Gastrocnemius medialis (tissue), 4 donors: ENCODE data around the gene NOP56.

Source experiments
- POLR2A ChIP-seq, 2 donors: fragments of 450-650 bp; IDR thresholded peaks; one replicate each; pipeline ENCODE4 v1.6.1; 2017; ENCODE audit warnings: antibody characterized with exemption in 2 of 2, mild to moderate bottlenecking in 2 of 2, moderate library complexity in 2 of 2
- TF ChIP-seq, protein P1 (sequence below), 5 experiments: fragments of 450-650 bp in 3 of 5; fragments of 200-600 bp in 2 of 5; sonication (generic) in 2 of 5; IDR thresholded peaks in 4 of 5; conservative IDR thresholded peaks in 1 of 5; 1 replicate in 4 of 5; 2 replicates in 1 of 5; pipeline ENCODE4 v1.5.1; 2016 to 2019; ENCODE audit warnings: antibody characterized with exemption in 5 of 5, mild to moderate bottlenecking in 3 of 5, moderate library complexity in 3 of 5

- TF ChIP-seq, protein P1, sequence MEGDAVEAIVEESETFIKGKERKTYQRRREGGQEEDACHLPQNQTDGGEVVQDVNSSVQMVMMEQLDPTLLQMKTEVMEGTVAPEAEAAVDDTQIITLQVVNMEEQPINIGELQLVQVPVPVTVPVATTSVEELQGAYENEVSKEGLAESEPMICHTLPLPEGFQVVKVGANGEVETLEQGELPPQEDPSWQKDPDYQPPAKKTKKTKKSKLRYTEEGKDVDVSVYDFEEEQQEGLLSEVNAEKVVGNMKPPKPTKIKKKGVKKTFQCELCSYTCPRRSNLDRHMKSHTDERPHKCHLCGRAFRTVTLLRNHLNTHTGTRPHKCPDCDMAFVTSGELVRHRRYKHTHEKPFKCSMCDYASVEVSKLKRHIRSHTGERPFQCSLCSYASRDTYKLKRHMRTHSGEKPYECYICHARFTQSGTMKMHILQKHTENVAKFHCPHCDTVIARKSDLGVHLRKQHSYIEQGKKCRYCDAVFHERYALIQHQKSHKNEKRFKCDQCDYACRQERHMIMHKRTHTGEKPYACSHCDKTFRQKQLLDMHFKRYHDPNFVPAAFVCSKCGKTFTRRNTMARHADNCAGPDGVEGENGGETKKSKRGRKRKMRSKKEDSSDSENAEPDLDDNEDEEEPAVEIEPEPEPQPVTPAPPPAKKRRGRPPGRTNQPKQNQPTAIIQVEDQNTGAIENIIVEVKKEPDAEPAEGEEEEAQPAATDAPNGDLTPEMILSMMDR (IDR thresholded peaks at IDR 0.05 in 4 of 5, conservative IDR thresholded peaks at IDR 0.05 in 1 of 5): no peak
- no peak for TF ChIP-seq POLR2A (IDR thresholded peaks at IDR 0.05)
Observed at GRCh38 chr20:2694008-2694471, 41.6 kb downstream of the NOP56 start.
